K562 treated with DMSO at 1 percent for 24 hours (cell line): Measurements from ENCODE around the gene LELP1. TPM values are rescaled to one million over a fixed set of nuclear protein-coding genes. Genes with fewer than 3 reads are reported as not detected.

ENCODE experiments used
- total RNA-seq: library from RNA; unstranded; fragments of 300-600 nt; gene quantifications from 2 replicates; pipeline ENCODE4 v1.2.3, GENCODE V29; 2022; ENCODE audit warnings: low read depth; ENCODE audit not compliant: insufficient read depth

LELP1 gene
- not detected in 2 replicates for total RNA-seq

GRCh38 chr1:153203130-153203529, at the start of gene LELP1:
Gene LELP1 (plus strand): TSS chr1:153203430. CDS start chr1:153204708, 1,278 bp downstream.

GRCh38 chr1:153217212-153217611, 14.0 kb downstream of the LELP1 start, which contains the start of gene PRR9:
Gene PRR9 (plus strand): TSS chr1:153217584. CDS start chr1:153218145, 561 bp downstream.

Other genes with a start within 250 kb of the LELP1 start
- not detected in 2 replicates for gene SPRR4, start 232.8 kb upstream of the LELP1 start, total RNA-seq
- gene SPRR1A, start 219.3 kb upstream of the LELP1 start, total RNA-seq, result not detected in 2 replicates
- gene SPRR3, start 201.7 kb upstream of the LELP1 start, total RNA-seq, result not detected in 2 replicates
- not detected in 2 replicates for gene SPRR1B, start 172.2 kb upstream of the LELP1 start, total RNA-seq
- gene SPRR2D, start 162.3 kb upstream of the LELP1 start, total RNA-seq, result 13.6 and 13.7 TPM in 2 replicates
- not detected in 2 replicates for gene SPRR2A, start 145.9 kb upstream of the LELP1 start, total RNA-seq
- not detected in 2 replicates for gene SPRR2B, start 131.8 kb upstream of the LELP1 start, total RNA-seq
- not detected in 2 replicates for gene SPRR2E, start 108.9 kb upstream of the LELP1 start, total RNA-seq
- gene SPRR2F, start 89.9 kb upstream of the LELP1 start, total RNA-seq, result not detected in 2 replicates
- not detected in 2 replicates for gene SPRR2G, start 52.5 kb upstream of the LELP1 start, total RNA-seq
- 0.74 and 1.4 TPM in 2 replicates for gene PRR9, start 14.2 kb downstream of the LELP1 start, total RNA-seq
- gene LORICRIN, start 56.3 kb downstream of the LELP1 start, total RNA-seq, result not detected in 2 replicates
- gene PGLYRP3, start 109.5 kb downstream of the LELP1 start, total RNA-seq, result 0.53 and 1.1 TPM in 2 replicates
- 10.7 and 11.8 TPM in 2 replicates for gene PGLYRP4, start 145.4 kb downstream of the LELP1 start, total RNA-seq
- not detected in 2 replicates for gene S100A9, start 154.4 kb downstream of the LELP1 start, total RNA-seq
- gene S100A12, start 172.2 kb downstream of the LELP1 start, total RNA-seq, result not detected in 2 replicates
- gene S100A8, start 187.6 kb downstream of the LELP1 start, total RNA-seq, result not detected in 2 replicates
- gene S100A7A, start 213.1 kb downstream of the LELP1 start, total RNA-seq, result 0.09 TPM in 1 of 2 replicates, not detected in the other